COLO668 (cell line): ENCODE measurements around the gene EHD4.

ENCODE experiments used
- DNase-seq: peaks from one replicate; lab custom pipeline; 2025; ENCODE audit not compliant: unreplicated experiment; lab: John Stamatoyannopoulos, UW

EHD4 gene

DNA sequence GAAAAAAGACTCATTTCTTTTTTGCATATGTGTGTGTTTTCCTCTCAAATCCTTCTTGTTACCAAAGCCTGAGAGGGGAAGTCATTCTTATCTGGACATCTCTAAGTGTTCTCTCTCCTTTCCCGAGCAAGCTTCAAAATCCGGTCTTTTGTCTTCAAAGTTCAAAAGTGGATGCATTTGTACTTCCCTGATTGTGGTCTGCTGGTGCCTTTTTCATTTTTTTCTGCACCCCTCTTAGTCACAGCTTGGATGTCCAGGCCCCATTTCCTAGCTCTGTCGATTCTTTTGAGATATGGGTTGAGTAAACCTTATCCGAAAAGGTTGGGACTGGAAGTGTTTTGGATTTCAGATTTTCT, 34.8 kb downstream of the EHD4 start:
- no peak for DNase-seq

DNA sequence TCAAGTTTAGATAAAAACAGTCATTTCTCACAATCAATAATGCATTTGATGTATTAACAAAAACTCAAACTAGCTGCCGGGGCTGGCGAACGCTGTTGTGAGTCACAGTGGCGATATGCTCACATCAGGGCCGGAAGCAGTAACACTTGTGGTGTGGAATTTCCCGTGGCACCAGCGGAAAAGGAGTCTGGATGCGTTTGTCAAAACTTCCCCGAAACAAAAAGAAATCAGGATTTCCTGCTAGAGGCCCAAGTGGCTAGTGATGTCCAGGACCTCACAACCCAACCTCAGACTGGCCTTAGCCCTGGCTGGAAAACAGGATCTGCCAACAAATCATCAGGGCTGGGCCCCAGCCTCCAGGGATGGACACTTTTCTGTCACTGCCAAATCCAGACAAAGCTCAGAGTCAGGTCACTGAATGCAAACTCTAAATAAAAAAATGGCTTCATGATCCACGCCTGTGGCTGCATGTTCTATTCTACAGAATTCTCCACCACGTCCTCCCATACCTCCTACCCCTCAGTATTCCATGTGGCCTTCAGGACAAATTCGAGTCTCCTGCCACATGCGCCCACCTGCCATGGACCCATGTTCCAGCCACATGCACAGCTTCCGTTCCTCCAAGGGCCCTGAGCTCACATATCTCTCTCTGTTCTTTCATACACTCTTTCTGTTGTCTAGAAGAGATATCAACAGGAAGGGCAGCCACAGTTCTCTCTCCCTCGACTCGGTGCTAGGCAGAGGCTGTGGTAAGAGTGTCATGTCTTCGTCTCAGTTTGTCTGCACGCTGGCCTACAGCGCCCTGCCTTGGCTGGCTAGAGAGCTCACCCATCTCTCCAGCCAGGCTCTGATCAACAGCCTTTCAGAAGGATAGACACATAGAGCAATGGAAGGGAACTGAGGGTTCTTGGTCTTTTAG, 35.4 kb downstream of the EHD4 start:
- no peak for DNase-seq

DNA sequence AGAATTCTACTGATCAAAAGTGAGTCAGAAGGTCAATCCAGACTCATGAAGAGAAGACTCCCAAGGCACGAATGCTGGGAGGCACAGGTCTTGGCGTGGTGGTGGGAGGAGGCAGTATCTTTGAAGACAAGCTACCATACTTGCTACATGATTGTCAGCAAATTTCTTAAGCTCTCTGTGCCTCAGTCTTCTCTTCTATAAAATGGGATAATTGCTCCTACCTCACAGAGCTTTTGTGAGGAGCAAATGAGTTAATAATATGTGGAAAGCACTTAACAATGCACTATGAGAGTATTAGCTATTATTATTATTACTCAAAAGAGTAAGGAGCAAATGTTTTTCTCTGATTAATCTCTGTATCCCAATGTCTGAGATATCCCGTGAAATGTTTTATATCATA, 36.2 kb downstream of the EHD4 start:
- DNase-seq, result no peak

DNA sequence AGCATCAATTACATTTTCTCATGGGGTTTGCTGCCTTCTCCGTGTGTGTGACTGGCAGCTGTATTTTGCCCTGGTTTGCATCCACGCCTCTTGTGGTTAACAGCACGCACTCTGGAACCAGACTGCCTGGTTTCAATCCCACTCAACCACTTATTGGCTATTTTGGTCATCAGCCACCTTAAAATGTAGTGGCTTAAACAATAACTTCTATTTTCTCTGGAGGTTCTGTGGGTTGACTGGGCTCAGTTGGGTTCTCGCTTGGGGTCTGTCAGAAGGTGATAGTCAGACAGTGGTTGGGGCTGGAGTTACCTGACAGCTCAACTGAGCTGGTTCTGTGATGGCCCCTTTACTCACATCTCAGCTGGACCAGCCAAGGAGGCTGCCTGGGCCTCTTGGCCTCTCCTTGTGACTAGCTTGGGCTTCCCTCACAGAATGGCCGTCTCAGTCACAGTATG, 36.8 kb downstream of the EHD4 start:
- DNase-seq, result no peak

DNA sequence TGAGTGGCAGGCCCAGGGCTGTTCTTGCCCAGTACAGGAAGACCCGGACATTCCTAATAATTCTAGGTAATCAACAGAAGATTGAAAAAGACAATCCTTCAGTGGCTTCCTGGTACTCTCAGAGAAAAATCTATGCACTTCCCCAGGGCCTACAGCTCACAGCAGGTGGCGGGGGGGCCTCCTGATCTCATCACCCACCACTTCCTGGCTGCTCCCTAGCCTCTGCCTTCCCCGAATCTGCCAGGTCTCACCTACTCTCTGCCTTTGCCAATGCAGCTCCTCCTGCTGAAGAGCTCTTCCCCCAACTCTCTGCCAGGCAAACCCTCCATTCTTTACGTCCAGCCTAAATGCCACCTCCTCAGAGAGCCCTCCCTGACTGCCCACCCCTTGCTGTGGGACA, 37.5 kb downstream of the EHD4 start:
- DNase-seq, result no peak

DNA sequence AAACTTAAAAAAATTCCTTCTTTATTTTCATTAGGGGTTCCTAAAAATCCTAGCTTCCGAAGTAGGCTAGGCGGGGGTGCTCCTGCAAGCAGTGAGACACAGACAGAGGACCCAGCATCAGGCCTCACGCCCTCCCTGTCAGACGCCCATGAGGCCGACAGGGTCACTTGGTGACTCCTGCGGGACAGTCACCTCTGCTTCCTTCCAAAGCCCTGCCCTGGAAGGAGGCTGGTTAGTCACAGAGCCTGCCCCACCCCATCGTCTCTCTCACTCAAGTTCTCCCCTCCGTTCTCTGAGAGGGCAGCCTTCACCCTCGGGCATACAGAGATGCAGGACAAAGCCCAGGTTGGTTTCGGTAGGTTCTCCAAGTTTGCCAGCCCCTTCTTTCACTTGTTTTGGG, 38.6 kb downstream of the EHD4 start:
- DNase-seq, result no peak

DNA sequence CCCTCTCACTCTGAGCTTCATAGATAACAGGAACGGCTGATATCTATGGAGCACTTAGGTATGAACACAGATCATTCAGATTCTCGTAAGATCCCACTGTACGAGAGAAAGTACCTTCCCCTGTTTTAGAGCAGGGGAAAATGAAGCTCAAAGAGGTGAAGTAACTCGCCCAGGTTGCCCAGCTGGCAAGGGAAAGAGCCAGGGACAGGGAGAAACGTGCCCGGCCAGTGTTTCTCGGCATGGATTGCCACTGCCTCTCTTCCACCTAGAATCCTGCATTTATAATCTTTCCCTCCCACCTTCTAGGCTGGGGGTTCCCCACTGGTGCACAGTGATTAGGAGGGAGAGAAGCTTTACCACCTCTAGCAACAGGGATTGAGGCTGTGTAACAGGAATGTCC, 39.0 kb downstream of the EHD4 start:
- no peak for DNase-seq

DNA sequence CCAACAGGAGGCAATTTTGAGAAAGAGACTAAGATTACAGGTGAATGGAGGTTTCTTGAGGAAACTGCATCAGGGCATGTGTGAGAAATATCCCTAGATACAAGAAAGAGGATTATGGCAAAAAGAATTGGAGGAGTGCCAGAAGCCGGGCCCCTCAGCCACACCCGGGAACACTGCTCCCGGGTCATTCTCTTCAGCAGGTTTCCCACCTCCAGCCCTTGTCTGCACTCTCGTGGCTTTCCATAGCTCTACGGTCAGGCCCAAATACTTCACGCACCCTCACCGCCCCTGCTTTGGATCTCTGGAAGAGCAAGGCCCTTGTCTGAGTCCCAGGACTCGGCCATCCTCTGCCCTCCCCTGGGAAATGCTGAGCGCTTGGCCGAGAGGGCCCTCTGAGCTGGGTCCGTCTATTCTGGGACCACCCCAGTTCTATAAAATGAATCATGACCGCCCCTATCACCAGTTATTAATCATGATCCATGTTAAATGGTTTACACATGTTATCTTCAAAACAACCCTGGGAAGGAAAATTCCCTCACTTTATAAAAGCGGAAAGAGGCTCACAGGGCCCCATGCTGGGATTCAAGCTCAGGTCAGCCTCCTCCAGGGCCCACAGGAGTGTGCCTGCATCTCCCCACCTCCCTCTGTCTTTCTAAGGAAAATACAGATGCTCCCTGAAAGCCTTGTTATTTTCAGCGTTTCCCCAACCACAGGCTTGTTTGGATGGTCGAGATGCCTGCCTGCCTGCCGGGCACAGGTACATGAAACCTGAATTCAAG, 39.7 kb downstream of the EHD4 start:
- no peak for DNase-seq

DNA sequence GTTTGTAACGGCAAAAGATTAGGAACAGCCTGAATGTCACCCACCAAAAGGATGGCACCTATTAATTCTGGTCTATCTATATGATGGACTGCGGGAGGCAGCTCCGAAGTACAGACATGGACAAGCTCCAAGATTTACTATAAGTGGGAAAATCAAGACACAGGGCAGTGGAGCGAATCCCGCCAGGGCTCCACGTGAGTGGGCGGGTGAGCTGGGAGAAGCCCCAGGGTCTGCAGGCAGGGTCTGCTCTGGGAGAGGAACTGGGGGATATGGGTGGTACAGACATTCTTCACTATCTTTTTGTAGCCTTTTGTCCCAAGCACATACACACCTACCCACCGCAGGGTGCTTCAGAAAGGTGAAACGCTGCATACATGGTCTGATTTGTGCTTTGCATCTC, 40.3 kb downstream of the EHD4 start:
- no peak for DNase-seq

DNA sequence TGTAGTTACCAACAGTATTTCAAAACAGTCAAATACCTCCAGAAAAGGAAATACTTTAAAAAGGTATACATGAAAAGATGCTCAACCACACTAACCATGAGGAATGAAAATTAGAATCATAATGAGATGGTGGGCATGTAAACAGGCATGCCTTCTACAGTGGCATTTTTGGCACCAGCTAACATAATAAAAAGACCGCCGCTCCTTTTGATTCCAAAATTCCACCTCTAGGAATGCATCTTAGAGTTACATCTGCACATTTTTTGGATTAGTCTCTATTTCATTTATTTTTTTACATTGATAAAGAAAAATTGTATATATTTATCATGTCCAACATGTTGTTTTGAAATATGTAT, 41.5 kb downstream of the EHD4 start:
- no peak for DNase-seq

DNA sequence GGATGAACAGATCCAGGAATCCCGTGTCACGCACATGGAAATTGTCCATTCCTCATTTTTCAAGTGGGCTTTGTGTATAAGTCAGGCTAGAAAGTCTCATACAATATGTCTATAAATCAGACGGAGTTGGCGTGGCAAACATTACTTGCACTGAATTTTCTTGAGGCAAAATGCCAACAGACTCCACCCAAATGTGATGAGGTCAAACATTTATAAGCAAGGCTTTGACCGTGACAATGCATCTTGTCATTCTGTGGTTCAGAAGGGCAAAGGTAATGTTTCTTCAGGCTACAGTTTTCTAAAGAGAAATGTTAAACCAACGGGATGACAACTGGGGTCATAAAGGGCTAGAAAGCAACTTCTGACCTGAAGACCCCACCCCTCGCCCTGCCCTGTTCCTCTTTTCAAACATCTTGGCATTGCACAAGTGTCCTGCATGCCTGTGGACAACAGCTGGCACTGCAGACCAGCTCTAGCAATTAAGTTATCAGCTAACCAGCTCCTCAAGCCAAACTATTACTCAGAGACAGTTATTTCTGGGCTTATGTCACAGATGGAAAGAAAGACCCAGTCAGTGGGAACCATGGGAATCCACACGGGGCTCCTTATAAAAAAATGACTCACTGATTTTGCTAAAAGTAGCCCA, 42.0 kb downstream of the EHD4 start:
- no peak for DNase-seq

DNA sequence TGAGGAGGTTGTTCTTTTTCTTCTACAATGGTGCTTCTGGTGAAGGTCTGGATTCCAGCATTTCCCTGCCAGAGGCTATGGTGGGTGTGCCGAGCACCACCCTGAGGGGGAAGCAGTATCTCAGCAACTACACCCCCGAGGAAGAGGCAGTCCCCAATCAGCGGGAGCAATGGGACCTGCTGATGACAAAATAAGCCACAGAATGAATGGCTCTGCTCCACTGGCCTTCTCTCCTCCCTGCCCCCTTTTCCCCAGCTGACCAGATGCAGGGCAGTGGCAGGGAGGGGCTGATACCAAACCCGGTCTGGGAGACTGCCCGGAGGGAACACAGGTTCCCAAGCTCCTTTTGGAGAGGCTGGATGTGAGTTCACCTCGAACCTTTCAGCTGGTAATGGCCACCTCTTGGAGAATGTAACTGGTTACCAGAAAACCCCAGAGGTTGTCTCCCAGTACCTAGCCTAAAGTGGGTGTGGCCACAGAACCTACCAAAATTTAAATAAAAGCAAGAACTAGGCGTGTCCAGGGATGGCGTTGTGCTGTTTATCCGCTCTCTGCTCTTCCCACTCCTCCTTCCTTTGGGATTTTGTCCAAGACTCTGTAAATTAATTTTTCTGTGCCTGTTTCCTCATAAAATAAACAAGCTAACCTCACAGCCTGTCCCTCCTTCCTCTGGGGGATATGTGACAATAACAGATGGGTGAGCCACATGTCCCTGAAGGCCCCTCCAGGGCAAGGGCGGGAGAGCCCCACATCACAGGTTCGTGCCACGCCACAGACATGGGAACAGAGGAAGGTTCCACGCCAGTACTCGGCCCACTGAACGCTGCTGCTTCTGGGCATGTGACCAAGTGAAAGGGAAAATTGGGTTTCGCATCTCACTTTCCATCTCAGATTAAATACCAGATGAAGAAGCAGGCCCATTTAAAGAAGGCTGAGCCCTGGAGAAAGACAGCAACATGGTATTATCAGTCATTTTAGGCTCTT, 43.4 kb downstream of the EHD4 start:
- no peak for DNase-seq

DNA sequence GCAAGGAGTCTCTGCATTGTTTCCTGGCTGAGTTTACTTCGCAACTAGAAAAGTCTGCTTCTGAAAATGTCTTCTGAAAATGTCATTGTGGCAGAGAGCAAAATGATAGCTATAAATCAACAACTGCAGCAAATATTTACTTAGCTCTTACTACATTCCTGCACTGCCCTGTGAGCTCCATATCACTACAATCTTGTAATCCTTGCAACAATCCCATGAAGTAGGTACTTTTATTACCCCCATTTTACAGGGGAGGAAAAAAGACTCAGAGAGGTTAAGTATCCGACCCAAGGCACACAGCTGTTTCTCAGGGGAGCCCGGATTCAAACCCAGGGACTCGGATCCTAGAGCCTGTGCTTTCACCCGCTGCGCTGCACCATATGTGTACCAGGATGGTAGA, 44.3 kb downstream of the EHD4 start:
- no peak for DNase-seq

DNA sequence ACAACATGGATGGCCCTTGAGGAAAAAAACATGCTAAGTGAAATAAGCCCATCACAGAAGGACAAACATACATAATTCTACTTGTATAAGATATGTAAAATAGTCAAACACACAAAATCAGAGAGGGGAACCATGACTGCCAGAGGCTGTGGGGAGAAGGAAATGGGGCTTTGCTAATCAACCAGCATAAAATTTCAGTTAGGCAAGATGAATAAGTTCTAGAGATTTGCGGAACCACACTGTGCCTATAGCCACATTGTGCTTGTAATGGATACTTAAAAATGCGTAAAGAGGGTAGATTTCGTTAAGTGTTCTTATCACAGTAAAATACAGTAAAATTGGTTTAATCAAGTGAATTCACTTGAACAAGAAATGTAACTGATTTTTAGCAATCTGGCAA, 44.8 kb downstream of the EHD4 start:
- no peak for DNase-seq

DNA sequence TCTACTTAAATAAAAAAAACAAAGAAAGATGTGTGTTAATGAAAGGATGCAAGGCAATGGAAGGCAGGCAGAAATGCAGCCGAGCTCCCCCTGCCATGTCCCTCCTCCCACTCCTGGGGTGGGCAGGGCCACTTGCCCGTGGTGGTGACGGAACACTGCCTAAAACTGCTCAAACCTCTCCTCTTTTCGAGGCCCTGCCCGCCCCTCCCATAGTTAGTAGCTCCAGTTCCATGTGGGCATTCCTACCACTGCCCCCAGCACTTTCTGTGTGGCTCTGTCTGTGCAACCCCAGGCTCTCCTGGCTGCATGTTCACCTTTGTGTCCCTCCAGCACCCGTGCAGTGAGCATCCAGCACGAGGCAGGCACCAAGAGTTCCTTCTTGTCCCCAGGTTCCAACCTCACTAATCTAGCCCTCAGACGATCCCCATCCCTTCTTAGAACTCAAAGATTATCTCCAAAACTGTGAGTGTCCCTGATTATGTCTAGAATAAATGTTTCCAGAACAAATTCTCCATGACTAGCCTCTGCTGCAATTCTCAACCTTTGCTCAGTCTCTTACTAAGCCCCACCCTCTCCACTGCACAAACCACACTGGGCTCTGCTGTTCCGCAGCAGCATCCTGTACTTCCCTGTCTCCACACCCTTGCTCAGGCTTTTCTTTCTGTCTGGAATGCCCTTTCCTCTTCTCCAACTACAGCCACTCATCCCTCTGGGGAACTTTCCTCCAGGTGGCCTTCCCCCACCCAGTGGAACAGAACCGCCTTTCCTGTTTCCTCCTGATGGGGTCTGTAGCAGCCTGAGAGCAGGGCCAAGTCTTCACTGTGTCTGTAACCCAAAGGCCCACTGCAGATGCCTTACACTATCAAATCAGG, 45.9 kb downstream of the EHD4 start:
- no peak for DNase-seq

DNA sequence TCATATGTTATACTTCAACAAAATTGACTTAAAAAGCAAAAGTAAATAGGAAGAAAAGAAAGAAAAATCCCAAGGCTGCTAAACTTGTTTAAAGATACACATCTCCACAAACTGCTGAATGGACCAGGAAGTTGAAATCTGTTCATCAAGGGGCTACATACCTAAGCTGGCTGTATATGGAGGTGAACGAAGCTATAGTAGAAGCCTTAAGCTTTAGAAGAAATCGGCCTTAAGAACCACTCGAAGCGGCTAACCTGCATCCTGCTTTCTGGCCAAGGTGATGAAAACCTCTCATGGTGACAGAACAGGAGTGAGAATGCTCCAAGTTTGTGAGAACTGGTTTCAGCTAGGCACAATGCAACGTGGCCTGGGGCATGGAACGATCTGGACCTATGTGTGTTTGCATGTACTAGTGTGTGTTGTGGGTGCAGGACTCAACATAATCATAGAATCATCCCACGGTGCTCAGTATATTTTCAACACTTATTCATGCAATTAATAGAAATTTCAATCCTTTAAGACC, 47.2 kb downstream of the EHD4 start:
- DNase-seq, result no peak

DNA sequence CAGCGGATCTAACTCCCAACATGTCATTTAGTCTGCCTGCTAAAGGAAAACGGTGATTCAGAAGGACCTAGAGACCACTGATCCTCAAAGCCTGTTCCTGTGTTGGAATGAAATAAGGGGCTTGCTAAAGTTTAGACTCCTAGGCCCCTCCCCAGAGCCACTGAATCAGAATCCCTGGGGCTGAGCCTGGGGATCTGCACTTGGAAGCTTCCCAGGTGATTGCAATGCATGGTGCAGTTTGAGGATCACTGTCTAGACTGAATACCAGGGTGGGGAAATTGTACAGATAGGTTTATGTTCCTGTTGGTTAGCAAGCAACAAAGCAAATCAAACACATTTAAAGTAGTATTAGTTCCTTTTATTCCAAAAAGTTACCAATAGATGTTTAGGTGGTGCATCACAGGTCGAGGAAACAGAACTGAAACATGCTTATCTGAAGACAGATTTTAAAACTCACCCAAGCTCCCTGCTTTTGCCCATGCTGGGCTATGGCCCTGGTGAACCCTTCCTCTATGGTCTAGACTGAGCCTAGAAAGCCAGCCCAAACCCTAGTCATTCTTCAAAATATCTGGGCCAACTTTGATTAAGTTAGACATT, 48.9 kb downstream of the EHD4 start:
- no peak for DNase-seq

DNA sequence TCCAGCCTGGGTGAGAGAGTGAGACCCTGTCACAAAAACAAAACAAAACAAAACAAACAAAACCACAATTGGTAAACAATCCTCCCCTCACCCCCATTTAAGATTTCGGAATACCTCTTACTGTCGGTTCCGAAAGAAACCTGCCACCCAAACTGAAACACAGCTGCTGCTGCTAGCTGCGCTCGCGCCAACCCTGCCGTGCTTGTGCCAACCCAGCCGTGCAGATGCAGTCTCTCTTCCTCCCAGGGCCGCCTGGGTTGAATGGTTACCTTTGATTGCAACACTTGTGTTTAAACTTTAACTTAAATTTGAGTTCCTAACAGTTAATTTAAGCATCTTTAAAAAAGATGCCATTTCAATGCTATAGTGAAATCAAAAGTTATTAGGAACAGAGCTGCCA, 50.0 kb downstream of the EHD4 start:
- DNase-seq, result peak; percentile 13

DNA sequence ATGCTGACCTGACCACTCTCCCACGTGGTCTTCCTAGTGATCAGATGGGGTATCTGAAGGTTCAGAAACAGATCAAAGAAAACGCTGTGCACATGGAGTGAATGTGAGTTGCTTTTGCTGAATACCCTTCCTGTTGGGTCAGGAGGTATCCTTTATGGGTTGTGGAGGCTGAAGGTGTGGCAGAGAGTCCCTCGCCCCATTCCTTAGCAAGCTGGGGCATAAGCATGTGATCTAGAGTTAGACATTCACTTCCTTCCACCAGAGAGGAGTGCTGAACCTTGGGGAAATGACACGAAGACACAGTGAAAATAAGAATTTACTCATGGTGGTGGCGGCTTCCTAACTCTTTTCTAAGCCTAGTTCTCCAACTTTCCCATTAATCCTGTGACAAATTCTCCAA, 50.7 kb downstream of the EHD4 start:
- no peak for DNase-seq
